ENCODE measurements around the gene PWWP2B.

PWWP2B gene

DNA sequence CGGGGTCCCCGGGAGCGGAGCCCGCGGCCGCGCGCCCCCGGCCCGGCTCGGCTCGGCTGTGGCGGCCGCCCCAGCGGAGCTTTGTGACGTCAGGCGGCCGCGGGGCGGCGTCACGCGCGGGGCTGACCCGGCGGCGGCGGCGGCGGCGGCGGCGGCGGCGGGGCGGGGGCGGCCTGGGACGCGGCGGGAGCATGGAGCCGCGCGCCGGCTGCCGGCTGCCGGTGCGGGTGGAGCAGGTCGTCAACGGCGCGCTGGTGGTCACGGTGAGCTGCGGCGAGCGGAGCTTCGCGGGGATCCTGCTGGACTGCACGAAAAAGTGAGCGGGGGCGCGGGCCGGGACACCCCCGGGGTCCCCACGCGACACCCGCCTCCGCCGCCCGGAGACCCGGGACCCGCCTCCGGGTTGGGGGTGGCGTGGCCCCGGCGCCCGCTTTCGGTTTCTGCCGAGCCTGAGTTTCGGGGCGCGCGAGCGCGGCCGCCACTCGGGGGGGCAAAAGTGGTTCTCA, at the start of gene PWWP2B:
Gene PWWP2B (plus strand): TSS at position 165 of the 506 bp plus-strand sequence. CDS start 27 bp downstream, at position 192.
- ChIA-PET POLR2A (interaction anchor here (1.3 kb wide), 1 partner anchor 14 kb away, joined by 4 read pairs; no protein-coding TSS in a partner anchor), CTCF (interaction anchor here (1.1 to 1.2 kb wide), 2 partner anchors 23 to 30 kb away, joined by 3 read pairs; no protein-coding TSS in a partner anchor)
- no peak for DNase-seq (ENCODE audit: low read depth, low spot score)

DNA sequence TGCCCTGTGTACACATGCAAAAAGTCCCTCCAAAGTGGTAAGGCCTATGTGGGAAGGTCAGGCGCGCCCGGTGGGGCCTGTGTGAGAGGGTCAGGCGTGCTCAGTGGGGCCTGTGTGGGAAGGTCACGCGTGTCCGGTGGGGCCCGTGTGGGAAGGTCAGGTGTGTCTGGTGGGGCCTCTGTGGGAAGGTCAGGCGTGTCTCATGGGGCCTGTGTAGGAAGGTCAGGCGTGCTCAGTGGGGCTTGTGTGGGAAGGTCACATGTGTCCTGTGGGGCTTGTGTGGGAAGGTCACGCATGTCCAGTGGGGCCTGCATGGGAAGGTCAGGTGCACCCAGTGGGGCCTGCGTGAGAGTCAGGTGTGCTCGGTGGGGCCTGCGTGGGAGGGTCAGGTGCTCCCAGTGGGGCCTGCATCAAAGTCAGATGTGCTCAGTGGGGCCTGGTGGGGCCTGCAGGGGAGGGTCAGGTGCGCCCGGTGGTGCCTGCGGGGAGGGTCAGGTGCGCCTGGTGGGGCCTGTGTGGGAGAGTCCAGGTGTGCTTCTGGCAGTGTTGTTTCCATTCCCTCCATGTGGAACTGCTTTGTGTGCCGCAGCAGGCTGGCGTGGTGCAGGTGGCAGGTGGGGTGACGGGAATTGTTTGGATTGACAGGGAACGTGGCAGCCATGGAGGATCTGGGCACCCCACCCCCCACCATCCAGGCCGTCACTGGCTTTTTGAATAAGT, 49.6 kb upstream of the PWWP2B start:
- ChIA-PET POLR2A (no interaction called here), CTCF (interaction anchor here (0.8 to 4.7 kb wide), 6 partner anchors 8 to 124 kb away, joined by 3 to 49 read pairs (median 4); no protein-coding TSS in a partner anchor)
- no peak for TF ChIP-seq CTCF (IDR thresholded peaks at IDR 0.05; ENCODE audit: insufficient read depth, low read length, missing control alignments)
- DNase-seq (ENCODE audit: low read depth, low spot score), result no peak
- no peak overlapping the region for H3K4me3 ChIP-seq (ENCODE audit: low read depth, low read length)

More for the DNA sequence above, at the start of gene PWWP2B:
- H3K4me3 ChIP-seq (ENCODE audit: low read depth, low read length), result peak within 1 kb of the TSS; percentile 69
- TF ChIP-seq CTCF (IDR thresholded peaks at IDR 0.05; ENCODE audit: insufficient read depth, low read length, missing control alignments), result no peak

- ChIA-PET POLR2A (no interaction called here), CTCF (interaction anchor here (0.8 to 4.7 kb wide), 7 partner anchors 8 to 124 kb away, joined by 3 to 49 read pairs (median 4); no protein-coding TSS in a partner anchor)
- no peak overlapping the region for H3K4me3 ChIP-seq (ENCODE audit: low read depth, low read length)
- no peak for TF ChIP-seq CTCF (IDR thresholded peaks at IDR 0.05; ENCODE audit: insufficient read depth, low read length, missing control alignments)
- DNase-seq (ENCODE audit: low read depth, low spot score), result no peak
Measured at GRCh38 chr10:132347931-132348267, 49.1 kb upstream of the PWWP2B start.

DNA sequence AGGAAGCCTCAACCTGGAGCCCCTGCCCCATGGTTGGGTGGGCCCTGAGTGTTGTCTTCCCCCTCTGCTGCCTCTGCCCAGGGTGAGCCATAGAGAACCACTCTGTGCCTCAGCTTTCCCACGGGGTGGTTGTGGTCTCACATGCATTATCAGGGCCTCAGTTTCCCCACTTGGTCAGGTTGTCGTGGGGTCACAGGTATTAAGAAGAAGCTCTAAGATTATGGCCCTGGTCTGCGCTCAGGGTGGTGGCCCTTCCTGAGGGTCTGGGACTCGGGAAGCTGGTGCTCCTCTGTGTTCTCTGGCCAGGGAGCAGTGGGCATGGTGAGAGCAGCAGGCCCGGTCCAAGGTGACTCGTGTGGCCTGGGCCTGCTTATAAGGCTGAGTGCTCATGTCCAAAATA, 47.2 kb upstream of the PWWP2B start:
- TF ChIP-seq CTCF (IDR thresholded peaks at IDR 0.05; ENCODE audit: insufficient read depth, low read length, missing control alignments), result no peak
- ChIA-PET CTCF (interaction anchor here (0.7 to 4.7 kb wide), 10 partner anchors 7 to 126 kb away, joined by 3 to 49 read pairs (median 3); no protein-coding TSS in a partner anchor), POLR2A (no interaction called here)
- no peak overlapping the region for H3K4me3 ChIP-seq (ENCODE audit: low read depth, low read length)
- DNase-seq (ENCODE audit: low read depth, low spot score), result no peak

GRCh38 chr10:132350391-132350790, 46.6 kb upstream of the PWWP2B start:
- no peak overlapping the region for H3K4me3 ChIP-seq (ENCODE audit: low read depth, low read length)
- no peak for DNase-seq (ENCODE audit: low read depth, low spot score)
- POLR2A ChIA-PET, result no interaction called here
- TF ChIP-seq CTCF (IDR thresholded peaks at IDR 0.05; ENCODE audit: insufficient read depth, low read length, missing control alignments), result no peak
- CTCF ChIA-PET, result interaction anchor here (0.8 to 4.7 kb wide), 10 partner anchors 8 to 133 kb away, joined by 3 to 49 read pairs (median 4); no protein-coding TSS in a partner anchor

- TF ChIP-seq CTCF (IDR thresholded peaks at IDR 0.05; ENCODE audit: insufficient read depth, low read length, missing control alignments), result no peak
- POLR2A ChIA-PET, result no interaction called here
Measured at GRCh38 chr10:132350946-132351345, 46.1 kb upstream of the PWWP2B start.

More at GRCh38 chr10:132350946-132351345, 46.1 kb upstream of the PWWP2B start:
- CTCF ChIA-PET, result interaction anchor here (0.7 to 4.7 kb wide), 16 partner anchors 8 to 134 kb away, joined by 3 to 49 read pairs (median 4); no protein-coding TSS in a partner anchor
- no peak for DNase-seq (ENCODE audit: low read depth, low spot score)
- no peak overlapping the region for H3K4me3 ChIP-seq (ENCODE audit: low read depth, low read length)

Data from AG04449 (cell line).